AG09319 (cell line): Measurements from ENCODE around the gene GRIFIN.

Experiments
- DNase-seq: peaks from one replicate; pipeline ENCODE4 v3.0.0-alpha.2; 2010; ENCODE audit warnings: low read depth; ENCODE audit errors: extremely low read depth
- TF ChIP-seq, protein P1 (sequence below): IDR thresholded peaks from 2 replicates; pipeline ENCODE4 v1.5.1; 2011; ENCODE audit warnings: low read depth, mild to moderate bottlenecking, inconsistent platforms, low read length, moderate library complexity

Gene GRIFIN

DNA sequence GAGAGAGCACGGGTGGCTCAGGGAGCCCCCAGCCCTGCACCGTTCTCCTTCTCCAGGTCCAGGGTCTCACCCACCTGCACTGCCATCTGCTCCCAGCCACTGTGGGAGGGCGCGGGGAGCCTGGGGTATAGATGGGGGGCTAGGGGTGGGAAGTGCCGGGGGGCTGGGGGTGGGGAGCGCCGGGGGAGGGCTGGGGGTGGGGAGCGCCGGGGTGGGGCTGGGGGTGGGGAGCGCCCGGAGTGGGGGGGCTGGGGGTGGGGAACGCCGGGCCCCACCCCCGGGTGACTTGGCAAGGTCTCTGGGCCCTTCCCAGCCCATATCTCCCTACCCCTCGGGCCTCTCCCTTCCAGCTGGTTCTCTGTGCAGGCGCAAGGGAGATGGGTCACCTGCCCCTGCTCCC, at the start of gene GRIFIN:
TSS of gene GRIFIN (minus strand) at position 101 of the 400 bp plus-strand sequence. CDS start at position 86, 15 bp downstream.
- TF ChIP-seq, protein P1, sequence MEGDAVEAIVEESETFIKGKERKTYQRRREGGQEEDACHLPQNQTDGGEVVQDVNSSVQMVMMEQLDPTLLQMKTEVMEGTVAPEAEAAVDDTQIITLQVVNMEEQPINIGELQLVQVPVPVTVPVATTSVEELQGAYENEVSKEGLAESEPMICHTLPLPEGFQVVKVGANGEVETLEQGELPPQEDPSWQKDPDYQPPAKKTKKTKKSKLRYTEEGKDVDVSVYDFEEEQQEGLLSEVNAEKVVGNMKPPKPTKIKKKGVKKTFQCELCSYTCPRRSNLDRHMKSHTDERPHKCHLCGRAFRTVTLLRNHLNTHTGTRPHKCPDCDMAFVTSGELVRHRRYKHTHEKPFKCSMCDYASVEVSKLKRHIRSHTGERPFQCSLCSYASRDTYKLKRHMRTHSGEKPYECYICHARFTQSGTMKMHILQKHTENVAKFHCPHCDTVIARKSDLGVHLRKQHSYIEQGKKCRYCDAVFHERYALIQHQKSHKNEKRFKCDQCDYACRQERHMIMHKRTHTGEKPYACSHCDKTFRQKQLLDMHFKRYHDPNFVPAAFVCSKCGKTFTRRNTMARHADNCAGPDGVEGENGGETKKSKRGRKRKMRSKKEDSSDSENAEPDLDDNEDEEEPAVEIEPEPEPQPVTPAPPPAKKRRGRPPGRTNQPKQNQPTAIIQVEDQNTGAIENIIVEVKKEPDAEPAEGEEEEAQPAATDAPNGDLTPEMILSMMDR = no peak
- no peak for DNase-seq

GRCh38 chr7:2524808-2525657, 48.8 kb upstream of the GRIFIN start:
- TF ChIP-seq, protein P1 = no peak
- no peak for DNase-seq

- TF ChIP-seq, protein P1 = no peak
- no peak for DNase-seq
These were observed 48.0 kb upstream of the GRIFIN start for GRCh38 chr7:2523941-2524807.

DNA sequence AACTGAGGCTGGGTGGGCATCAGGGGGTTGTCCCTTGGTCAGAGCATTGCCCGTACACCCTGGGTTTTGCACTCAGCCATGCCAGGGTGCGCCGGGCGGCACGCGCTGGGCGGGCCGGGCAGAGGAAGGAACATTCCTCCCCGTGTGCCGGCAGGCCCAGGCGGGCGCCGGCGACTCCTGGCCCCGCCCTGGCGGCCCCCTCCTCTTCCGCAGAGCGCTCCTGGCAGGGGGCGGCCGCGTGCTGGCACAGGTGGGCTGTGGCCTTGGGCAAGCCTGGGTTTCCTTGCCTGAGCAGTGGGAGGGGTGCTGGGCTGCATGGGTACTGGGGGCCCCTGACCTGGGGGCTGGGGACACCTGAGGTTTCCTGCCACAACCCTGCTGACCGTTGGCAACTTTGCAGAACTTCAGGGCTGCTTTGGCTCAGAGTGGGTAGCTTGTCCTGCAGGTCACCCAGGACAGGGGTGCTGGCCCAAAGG, 47.3 kb upstream of the GRIFIN start:
- no peak for DNase-seq

DNA sequence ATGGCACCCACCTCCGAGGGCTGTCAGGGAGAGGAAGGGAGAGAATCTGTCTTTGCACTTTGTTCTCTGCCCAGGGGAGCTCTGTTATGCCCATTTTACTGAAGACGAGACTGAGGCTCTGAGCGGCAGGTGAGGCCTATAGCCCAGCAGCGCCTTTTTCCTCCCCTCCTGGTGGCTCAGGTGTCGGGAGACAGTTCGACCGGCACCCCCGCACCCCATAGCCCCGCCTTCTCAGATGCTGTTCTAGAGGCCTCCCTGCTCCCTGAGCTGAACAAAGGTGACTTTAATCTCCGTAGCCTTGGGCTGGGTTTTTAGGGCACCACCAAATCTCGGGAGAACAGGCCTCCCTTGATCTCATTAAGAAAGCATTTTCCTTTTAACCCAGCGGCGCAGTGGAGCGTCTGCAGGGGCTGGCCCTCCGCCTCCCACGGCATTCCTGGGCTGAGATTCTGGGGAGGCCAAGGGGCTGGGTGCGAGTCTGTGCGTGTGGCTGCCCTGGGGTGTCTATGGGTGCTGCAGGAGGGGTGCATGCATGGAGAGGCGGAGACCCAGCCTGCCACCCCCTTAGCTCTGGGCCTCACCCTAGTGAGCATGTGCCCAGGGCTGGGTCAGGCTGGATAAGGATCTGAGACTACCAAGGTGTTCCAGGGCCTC, 46.7 kb upstream of the GRIFIN start:
- DNase-seq = no peak
- TF ChIP-seq, protein P1 = no peak

More for the DNA sequence above, 47.3 kb upstream of the GRIFIN start:
- TF ChIP-seq, protein P1 = no peak

GRCh38 chr7:2521952-2522591, 45.9 kb upstream of the GRIFIN start:
- no peak for DNase-seq
- TF ChIP-seq, protein P1 = no peak
